Subcutaneous abdominal adipose tissue (tissue), 5 donors: ENCODE data around the gene LRIG1.
A peak's percentile ranks its signal among the peaks of the same experiment; 100 is the strongest.

Experiments used
- H3K27ac ChIP-seq: one replicate; pipeline ENCODE4 v1.7.0; 2013; ENCODE audit warnings: low read depth, mild to moderate bottlenecking, inconsistent platforms, low read length, moderate library complexity
- H3K27me3 ChIP-seq, 5 donors: one replicate each; pipeline ENCODE4 v1.7.0; 2013; ENCODE audit warnings: low read length in 5 of 5, inconsistent platforms in 1 of 5; ENCODE audit not compliant: control insufficient read depth in 5 of 5, insufficient read depth in 4 of 5
- H3K36me3 ChIP-seq, 5 donors: one replicate each; pipeline ENCODE4 v1.7.0; 2013; ENCODE audit warnings: low read length in 5 of 5; ENCODE audit not compliant: control insufficient read depth in 5 of 5, insufficient read depth in 5 of 5
- H3K4me1 ChIP-seq, 5 donors: one replicate each; pipeline ENCODE4 v1.7.0; 2013; ENCODE audit warnings: low read length in 5 of 5, mild to moderate bottlenecking in 3 of 5, moderate library complexity in 1 of 5; ENCODE audit not compliant: control insufficient read depth in 5 of 5, insufficient read depth in 5 of 5
- H3K4me3 ChIP-seq, 5 donors: one replicate each; pipeline ENCODE4 v1.7.0; 2013; ENCODE audit warnings: low read length in 5 of 5, low read depth in 1 of 5
- H3K9ac ChIP-seq, 5 donors: one replicate each; pipeline ENCODE4 v1.7.0; 2013; ENCODE audit warnings: low read length in 5 of 5, mild to moderate bottlenecking in 4 of 5, moderate library complexity in 3 of 5
- H3K9me3 ChIP-seq, 5 donors: one replicate each; pipeline ENCODE4 v1.7.0; 2013; ENCODE audit warnings: low read length in 5 of 5; ENCODE audit not compliant: control insufficient read depth in 5 of 5
- donor health status: healthy.
- donor health status: healthy.
- donor health status: healthy.
- donor health status: healthy.
- donor health status: healthy.

LRIG1 gene

DNA sequence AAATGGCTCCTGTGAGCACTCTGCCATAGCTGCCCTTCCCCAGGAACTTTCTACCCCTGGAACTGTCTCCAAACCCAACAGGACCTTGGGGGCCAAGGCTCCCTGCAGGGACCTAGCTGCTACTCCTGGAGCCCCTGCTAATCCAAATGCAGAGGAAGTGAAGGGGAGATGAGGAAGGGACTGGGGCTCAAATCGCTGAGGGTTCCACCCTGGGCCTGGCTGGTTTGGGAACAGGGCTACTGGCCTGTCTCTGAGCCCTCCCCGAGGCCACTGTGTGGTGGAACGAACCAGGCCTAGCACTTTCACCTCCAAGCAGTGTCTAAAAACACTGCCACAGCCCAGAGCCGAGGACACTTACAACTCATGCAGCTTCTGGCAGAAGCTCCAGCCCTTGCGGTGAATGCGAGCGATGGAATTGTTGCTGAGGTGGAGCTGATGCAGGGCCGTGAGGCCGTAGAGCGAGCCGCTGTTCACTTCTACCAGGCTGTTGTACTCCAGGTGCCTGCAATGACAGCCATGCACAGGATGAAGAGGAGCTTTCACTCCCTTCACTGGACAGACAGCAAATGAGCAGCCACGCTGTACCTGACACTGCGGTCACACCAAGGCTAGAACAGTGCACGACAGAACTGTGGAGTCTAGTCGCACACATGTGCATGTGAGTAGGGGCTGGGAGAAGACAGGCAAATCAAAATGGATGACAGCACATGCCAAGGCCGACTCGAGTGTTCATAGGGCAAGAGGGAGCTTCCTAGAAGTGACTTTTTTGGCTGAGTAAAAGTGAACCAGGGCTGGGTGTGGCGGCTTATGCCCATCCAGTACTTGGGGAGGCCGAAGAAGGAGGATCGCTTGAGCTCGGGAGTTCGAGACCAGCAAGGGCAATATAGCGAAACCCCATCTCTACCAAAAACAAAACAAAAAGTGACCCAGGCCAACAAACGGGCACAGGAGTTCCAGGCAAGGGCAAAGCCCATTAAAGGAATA, 90.8 kb downstream of the LRIG1 start:
- peaks cover 9 to 38% (median 32%) of the 10 kb centered on the region in 5 donors for H3K4me1 ChIP-seq
- H3K36me3 ChIP-seq: peaks cover 0 to 78% (median 58%) of the 10 kb centered on the region in 5 donors
- H3K9me3 ChIP-seq: no peaks in the 10 kb centered on the region
- no peak overlapping the region for H3K9ac ChIP-seq
- H3K27ac ChIP-seq: no peak overlapping the region
- no peak overlapping the region for H3K4me3 ChIP-seq
- H3K27me3 ChIP-seq: no peaks in the 10 kb centered on the region

DNA sequence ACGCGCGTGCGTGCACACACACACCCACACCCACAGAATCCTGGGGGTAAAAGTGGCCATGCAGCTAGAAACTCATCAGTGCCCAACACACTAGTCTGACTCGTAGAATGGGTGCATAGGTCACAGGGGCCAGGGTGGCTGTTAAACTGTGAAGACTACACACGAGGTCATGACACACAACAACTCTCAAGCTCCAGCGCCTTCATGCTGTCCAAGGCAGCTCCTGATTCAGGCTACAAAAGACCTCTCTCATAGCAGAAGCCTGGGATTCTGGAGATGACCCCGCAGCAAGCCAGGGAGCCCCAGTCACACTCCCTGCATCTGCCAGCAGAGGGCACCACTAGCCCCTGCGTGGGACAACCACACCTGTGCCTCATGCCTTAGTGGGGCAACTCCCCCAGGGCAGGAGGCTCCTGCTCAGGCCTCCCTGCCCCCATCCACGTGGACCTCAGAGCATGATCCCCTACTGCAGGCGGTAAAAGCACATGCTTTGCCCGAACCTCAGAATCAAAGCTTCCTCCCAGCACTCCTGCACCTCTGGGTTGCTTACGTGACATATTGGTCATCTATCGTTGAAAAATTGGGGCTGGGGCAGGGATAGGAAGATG, 93.1 kb downstream of the LRIG1 start:
- Histone ChIP-seq H3K4me3 (no peak overlapping the region), H3K4me1 (peaks cover 10 to 42% (median 39%) of the 10 kb centered on the region in 5 donors), H3K27me3 (no peaks in the 10 kb centered on the region), H3K36me3 (peaks cover 0 to 82% (median 55%) of the 10 kb centered on the region in 5 donors), H3K27ac (peak overlapping the region; percentile 72), H3K9ac (no peak overlapping the region), H3K9me3 (no peaks in the 10 kb centered on the region)

DNA sequence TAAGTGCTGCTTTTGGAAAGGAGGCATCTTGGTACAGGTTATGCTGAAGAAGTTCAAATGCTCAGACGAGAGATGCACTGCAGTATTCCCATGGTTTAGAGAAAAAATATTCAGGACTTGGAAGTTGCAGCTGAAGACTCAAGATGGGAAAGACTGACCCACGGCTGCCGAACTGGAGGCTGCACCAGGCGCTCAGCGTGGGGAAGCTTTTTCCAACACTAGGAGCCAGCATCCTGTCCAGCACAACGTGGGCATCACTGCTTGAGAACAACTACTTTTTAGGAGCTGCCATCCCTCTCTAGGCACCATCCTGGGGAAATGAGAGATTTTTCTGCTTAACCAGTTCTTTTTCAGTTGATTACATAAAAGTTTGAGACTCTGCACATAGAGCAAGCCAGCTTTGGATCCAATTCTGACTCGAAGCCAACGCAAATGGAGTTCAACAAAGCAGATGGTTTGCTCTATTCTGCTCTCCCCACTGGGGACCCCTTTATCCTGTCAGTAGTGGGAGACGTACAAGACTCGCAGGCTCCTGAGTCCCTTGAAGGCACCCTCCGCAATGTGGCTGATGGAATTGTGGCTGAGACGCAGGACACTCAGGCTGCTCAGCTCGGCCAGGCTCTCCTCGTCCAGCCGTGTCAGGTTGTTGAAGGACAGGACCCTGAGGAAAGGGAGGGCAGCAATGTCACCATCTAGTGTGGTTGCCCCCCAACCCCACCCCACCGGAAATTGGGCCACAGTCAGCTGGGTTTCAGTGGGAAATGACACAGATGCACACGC, 93.8 kb downstream of the LRIG1 start:
- Histone ChIP-seq H3K4me3 (no peak overlapping the region), H3K4me1 (peaks cover 10 to 42% (median 39%) of the 10 kb centered on the region in 5 donors), H3K27me3 (no peaks in the 10 kb centered on the region), H3K9me3 (no peaks in the 10 kb centered on the region), H3K27ac (peak overlapping the region; percentile 72), H3K36me3 (peaks cover 0 to 82% (median 50%) of the 10 kb centered on the region in 5 donors), H3K9ac (no peak overlapping the region)

DNA sequence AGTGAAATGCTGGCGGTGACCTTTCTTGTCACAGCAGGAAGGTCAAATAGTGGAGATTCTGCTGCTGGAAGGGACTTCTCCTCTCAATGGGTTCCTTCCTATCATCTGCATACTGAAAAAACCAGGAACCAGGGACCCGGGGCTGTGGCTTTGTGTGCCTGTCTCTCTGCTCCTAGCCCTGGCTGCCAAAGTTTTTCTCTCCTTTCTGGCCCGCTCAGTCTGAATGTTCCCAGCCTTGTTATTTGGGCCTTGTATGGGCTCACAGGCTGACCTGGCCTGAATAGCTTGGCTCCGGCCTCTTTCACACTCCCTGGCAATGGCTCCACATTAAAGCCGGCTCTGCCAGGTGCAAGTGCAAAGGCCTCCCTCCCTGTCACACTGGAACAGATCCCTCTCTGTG, 94.7 kb downstream of the LRIG1 start:
- peaks cover 10 to 41% (median 36%) of the 10 kb centered on the region in 5 donors for H3K4me1 ChIP-seq
- peak overlapping the region; percentile 72 for H3K27ac ChIP-seq
- peak overlapping the region in 3 of 5 donors; percentile 26 to 56 (median 30) for H3K9ac ChIP-seq
- no peaks in the 10 kb centered on the region for H3K9me3 ChIP-seq
- peaks cover 0 to 80% (median 56%) of the 10 kb centered on the region in 5 donors for H3K36me3 ChIP-seq
- H3K4me3 ChIP-seq: no peak overlapping the region
- no peaks in the 10 kb centered on the region for H3K27me3 ChIP-seq

DNA sequence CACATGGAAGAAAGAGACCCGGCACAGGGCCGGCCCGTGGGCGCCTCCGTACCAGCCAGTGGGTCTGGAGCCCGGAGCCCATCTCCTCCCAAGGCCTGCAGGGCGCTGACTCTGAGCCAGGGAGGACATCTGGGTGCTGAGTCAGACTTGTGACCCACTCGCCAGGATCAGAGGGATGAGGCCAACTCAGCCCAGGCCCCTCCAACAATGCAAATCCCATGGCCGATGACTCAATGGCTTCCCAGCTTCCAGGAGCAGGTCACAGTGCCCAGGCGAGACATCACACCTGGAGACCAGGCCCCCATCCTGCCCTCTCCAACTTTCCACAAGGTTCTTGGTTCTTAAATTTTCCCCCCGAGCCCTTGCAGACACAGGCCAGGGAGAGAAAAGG, 95.1 kb downstream of the LRIG1 start:
- Histone ChIP-seq H3K27me3 (no peaks in the 10 kb centered on the region), H3K27ac (peak overlapping the region; percentile 72), H3K9me3 (no peaks in the 10 kb centered on the region), H3K4me1 (peaks cover 10 to 45% (median 36%) of the 10 kb centered on the region in 5 donors), H3K4me3 (no peak overlapping the region), H3K9ac (peak overlapping the region in 1 of 5 donors; percentile 30), H3K36me3 (peaks cover 0 to 76% (median 51%) of the 10 kb centered on the region in 5 donors)

DNA sequence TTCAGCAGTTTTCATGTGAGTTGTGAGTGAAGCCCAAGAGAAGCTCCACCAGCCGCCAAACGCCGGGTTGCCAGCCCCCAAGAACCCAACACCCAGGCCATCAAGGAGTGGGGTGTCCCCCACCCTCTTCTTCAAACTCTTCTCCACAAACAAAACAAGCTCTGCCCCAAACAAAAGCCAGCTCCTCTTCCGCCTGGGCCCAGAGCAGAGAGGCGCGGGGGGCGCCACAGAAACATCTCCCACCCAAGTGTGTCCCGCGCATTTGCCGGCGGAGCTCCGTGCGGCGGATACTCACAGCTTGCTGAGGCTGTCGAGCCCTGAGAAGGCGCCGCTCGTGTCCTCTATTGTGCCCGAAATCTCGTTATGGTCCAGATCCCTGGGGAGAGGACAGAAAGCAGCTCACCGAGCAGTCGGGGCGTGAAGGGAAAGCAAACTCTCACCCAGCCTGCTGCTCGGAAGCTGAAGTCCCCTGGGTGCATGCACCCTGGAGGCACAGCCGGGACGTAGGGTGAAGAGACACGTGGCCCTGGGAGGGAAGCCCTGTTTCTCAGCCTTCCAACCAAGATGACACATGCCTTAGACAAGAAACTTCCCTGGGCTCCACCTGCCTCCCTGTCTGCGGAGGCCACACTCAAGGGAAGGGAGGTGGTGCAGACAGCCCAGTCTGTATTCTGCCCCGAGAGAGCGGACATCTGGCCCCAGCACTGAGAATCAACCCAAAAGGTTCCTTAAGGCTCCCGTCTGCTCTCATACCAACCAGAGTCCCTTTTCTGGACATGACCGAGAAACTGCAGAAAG, 95.7 kb downstream of the LRIG1 start:
- peak overlapping the region; percentile 72 for H3K27ac ChIP-seq
- H3K36me3 ChIP-seq: peaks cover 0 to 75% (median 45%) of the 10 kb centered on the region in 5 donors
- no peak overlapping the region for H3K9ac ChIP-seq
- no peaks in the 10 kb centered on the region for H3K27me3 ChIP-seq
- no peaks in the 10 kb centered on the region for H3K9me3 ChIP-seq
- peaks cover 10 to 46% (median 36%) of the 10 kb centered on the region in 5 donors for H3K4me1 ChIP-seq
- H3K4me3 ChIP-seq: no peak overlapping the region

DNA sequence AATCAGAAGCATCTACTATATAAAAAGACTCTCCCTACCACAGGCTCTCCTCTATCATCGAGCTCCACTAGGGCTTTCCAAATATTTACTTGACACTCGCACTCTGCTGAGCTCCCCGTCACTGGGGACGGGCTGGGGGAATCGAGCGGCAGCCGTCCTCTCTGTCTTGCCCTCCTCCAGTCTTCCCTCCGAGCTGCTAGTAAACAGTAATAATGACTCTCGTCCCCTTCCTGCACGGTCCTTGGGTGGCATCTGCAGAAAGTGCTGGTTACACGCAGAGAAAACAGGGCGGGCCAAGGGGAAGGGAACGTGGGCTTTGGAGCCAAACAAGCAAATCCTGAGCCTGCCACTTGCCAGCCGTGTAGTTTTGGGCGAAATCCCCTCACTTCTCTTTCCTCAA, 96.6 kb downstream of the LRIG1 start:
- H3K4me1 ChIP-seq: peaks cover 10 to 46% (median 36%) of the 10 kb centered on the region in 5 donors
- peaks cover 0 to 72% (median 36%) of the 10 kb centered on the region in 5 donors for H3K36me3 ChIP-seq
- peak overlapping the region; percentile 72 for H3K27ac ChIP-seq
- no peaks in the 10 kb centered on the region for H3K27me3 ChIP-seq
- no peak overlapping the region for H3K4me3 ChIP-seq
- H3K9ac ChIP-seq: no peak overlapping the region
- no peaks in the 10 kb centered on the region for H3K9me3 ChIP-seq

DNA sequence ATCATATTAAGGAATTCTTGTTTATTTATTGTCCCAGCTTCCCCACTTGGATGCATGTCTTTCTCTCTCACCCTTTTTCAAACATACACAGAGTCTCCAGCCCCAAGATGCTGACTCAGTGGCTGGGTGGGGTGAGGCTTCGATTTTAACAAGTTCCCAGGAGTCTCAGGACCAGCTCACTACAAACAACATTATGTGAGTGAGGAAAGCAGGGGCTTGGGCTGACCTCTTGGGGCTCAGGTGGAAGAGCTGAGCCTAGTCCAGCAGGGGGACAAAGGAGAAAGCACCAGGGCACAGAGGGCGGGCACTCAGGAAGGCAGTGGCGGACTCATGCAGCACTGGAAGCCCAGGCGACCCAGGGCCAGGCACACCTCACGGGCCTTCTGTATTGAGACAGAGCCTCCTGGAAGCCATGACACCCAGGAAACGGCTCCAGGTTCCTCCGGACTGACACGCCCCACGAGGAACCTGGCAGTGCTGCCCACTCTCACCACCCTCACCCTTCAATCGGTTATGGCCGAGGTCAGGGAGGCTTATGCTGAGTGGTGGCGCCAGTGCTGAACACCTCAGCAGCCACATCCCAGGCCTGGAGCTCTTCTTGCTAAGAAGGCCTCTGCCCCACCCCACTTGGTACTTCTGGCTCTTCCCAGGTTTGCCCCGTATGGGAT, 97.4 kb downstream of the LRIG1 start:
- no peaks in the 10 kb centered on the region for H3K27me3 ChIP-seq
- no peak overlapping the region for H3K4me3 ChIP-seq
- H3K27ac ChIP-seq: peak overlapping the region; percentile 72
- no peaks in the 10 kb centered on the region for H3K9me3 ChIP-seq
- H3K4me1 ChIP-seq: peaks cover 10 to 51% (median 40%) of the 10 kb centered on the region in 5 donors
- H3K36me3 ChIP-seq: peaks cover 0 to 78% (median 35%) of the 10 kb centered on the region in 5 donors
- no peak overlapping the region for H3K9ac ChIP-seq
